Stimulated activated CD4-positive, alpha-beta T cell treated with anti-CD3 and anti-CD28 coated beads, Interleukin-4, amount 100 ng/mL, for 4 hours (primary cell): ENCODE measurements around the gene ARPIN.
"Not testable (repeated sequence)": the region's sequence is repeated elsewhere in the genome, so short reads cannot be mapped to it uniquely, and the experiment has no call there.

ENCODE experiments used
- DNase-seq, 2 experiments: peaks; one replicate each; pipeline ENCODE4 v3.0.0-alpha.2; 2020

ARPIN gene

DNA sequence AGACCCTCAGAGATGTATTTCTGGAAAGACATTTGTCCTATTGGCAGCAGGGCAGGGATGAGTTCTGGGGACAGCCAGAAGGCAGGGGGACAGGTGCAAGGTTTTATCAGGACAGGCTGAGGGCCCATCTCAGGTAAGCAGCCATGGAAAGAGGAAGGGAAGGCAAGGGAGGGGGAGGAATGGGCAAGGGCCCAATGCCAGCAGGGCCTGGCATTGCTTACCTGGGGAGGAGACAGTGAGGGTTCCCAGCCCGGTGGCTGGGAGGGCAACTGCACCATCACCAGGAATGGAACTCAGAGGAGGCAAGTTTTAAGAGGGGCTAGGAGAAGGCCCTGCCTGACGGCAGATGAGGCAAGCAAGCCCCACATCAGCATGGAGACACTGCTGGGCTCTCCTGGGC lies 3.1 kb downstream of the ARPIN start:
- DNase-seq = no peak

DNA sequence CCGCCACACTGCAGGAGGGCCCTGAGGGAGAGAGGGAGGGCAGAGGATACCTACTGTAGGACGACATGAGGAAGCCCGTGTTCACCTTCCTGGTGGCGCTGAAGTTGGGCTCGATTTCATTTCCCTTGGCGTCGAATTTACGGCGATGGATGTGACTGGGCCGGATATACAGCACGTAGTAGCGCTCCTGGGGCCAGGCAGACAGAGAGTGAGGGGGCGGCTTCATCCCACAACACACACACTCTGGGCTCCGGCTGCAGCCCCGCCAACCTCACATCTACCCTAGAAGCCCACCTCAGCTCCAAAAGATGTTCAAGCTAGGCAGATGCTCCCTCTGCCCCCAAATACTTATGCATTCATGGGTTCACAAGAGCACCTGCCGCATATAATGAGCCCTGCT lies 4.5 kb downstream of the ARPIN start:
- no peak for DNase-seq

DNA sequence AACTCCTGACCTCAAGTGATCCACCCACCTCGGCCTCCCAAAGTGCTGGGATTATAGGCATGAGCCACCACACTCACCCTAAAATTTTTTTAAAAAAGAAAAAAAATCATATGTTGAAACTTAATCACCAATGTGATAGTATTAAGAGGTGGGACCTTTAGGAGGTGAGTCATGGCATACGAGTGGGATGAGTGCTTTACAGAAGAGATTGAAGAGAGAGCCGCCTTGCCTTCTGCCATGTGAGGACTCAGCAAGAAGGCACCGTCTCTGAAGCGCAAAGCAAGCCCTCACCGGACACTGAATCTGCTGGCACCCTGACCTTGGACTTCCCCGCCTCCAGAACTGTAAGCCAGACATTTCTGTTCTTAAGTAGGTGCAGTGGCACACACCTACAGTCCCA lies 5.5 kb downstream of the ARPIN start:
- DNase-seq = no peak

DNA sequence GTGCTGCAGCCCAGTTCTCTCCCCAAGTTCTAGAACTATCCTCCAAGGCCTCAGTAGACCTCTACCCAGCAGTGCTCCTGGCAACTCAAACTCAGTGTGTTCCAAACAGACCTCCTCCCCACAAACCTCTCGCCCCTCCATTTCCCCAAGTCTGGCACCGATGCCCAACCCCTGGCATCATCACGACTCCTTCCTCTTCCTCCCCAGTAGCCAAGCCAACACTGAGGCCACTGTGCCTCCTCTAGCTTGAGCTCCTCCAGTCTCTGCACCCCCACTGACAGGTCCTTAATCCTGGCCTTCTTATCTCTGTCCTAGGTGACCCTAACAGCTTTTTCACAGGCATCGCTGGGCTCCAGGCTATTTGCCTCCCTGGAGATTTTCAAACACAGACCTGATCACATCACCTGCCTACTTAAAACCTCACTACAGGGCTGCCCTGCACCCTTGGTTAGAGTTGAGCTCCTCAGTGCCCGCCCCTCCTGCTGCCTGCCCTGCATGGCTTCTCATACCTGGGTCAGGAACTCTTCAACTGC lies 6.8 kb downstream of the ARPIN start:
- DNase-seq = no peak

DNA sequence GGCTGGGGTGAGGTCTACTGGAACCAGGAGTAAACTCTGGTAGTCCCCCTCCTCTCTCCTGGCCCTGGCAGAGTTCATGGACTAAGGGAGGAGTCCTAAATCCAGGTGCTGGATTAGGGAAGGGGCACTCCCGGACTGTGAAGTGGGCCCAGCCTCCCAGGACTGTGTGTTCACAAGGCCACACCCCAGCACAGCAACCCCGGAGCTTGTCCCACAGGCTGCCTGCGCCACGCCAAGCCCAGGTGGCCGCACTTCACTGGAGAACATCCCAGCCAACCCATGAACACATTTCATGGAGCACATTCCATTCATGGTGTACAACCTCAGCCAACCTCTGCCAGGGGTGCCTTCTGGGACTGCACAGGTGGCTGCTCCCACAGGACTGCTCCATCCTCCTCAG lies 8.2 kb downstream of the ARPIN start:
- DNase-seq = no peak

DNA sequence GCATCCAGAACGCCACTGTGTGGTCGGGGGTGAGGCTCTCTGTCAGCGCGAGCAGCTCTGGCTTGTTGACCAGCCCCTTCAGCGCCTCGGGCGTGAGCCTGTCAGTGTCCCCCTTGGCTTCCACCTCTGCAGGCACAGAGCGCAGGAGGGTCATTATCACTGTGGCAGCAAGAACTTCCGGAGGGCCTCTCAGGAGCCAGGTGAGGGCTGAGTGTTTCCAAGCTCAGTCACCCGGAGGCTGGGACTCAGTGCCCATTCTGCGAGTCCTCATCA lies 9.0 kb downstream of the ARPIN start:
- DNase-seq = no peak

DNA sequence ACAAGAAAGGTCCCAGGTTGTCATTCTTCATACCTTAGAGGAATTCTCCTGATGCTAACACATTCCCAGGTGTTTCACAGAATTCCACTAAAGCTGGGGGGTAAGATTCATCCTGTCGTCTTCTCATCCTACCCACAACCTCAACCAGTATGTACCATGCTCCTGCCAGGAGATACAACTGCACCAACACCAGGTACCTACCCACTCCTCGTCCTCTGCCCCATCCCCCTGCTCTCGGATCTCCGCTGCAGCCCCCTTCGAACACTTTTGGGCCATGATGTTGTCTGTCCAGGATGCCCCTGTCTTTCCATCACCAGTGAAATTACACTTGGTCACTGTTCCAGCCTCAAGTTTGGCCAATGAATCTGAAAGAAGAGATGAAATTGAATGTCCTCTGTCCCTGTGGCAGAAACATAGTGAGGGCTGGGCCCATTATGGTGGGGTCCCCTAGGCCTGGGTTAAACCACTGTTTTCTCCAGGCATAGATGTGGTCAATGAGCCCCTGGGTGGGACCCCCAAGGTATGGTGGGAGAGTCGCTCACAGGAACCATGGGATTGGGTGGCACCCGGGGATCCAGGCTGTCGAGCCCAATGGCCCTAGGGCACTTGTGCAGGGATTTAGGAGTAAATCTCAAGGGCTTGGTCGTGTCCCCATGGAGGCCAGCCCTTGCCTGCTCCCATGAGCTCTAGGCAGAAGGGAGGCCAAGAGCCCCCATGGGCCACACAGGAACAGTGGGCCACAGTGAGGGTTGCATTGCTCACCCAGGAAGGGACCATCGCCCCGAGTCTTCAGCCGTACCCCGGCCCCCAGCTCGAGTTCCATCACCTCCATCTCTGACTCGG lies 9.5 kb downstream of the ARPIN start:
- DNase-seq = no peak

DNA sequence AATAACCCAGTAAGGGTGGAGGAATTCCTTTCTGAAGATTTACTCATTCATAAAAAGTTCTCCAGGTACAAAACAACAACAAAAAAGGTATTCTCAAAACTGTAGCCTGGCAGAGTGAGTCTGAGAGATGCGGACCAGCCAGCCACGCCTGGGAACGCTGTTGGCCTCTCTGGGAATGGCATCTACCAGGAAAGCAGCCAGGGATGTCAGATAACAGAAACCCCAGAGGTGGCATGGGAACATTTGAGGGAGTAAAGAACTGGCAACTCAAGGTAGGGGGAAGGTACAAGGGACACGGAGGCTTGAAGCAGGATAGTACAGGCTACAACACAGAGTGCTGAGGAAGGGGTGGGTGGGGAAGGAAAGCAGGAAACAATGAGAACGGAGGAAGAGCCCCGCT lies 11.9 kb downstream of the ARPIN start:
- no peak for DNase-seq

DNA sequence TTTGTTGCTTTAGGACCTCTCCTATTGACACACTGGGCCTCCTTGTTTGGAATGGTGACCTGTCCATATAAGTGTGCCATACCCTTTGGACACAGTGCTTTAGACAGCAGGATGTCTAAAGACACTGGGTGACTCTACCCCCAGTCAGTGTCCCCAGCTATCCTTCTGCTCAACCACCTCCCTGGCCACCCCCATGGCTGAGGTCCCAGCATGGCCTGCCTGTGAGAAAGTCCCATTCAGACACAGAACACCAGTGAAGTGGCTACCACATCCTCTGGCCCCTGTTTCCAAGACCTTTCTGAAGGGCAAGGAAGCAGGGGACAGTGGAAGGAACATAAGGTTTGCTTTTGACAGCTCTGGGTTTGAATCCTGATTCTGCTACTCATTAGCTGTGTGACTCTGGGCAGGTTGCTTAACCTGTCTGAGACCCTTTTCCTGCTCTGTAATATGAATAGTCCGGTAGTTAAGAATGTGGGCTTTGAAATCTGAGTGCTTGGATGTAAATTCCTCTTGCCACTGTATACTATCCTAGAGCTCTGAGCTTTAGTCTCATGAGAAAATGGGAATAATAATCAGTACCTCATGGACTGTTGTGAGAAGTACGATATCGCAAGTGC lies 12.7 kb downstream of the ARPIN start:
- no peak for DNase-seq

DNA sequence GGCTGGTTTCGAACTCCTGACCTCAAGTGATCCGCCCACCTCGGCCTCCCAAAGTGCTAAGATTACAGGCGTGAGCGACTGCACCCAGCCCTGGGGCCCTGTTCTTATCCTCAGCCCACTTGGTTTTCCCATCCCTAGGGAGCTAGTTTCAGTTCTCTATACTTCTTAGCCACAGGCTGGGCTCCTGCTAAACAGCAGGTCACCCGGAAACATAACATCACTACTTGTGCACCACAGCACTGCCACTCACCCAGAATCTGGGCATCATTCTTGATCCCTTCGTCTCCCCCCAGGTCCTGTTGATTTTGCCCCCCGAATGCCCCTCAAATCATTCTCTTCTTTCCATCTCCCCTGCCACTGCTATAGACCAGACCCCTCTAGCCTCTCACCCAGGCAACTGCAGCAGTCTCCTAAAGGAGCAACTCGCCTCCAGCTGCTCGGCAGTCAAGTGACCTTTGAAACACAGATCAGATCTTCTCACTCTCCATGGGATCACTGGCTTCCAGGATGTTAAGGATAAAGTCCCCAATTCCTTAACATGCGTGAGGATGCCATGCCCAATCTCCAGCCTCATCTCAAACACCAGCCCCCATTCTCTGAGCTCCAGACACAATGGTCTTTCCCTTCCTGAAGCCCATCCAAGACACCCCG lies 13.3 kb downstream of the ARPIN start:
- no peak for DNase-seq

DNA sequence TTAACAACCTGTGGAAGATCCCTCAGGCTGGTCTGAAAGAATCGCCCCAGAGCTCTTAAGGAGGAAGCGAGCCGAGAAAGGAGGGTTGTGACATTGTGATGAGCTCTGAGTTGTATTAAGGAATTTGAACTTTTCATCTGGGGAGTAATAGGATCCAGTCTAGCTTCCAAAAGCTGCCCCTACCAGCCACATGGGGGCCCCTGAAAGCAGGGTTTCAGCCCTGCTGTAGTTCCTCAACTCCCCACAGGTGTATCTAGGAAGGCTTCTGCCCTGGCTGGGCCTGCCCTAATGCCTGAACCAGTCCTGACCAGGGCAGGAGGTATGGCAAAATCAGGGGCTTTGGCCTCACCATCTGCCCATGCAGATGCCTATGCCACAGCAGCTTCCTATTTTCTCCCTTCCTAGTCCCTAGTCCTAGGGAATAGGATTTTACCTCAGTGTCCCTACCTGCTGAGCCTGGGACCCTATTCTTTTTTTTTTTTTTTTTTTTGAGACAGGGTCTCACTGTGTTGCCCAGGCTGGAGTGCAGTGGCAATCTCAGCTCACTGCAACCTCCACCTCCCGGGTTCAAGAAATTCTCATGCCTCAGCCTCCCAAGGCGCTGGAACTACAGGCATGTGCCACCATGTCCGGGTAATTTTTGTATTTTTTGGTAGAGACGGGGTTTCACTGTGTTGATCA lies 14.0 kb downstream of the ARPIN start:
- peak; percentile 23 to 30 for DNase-seq

DNA sequence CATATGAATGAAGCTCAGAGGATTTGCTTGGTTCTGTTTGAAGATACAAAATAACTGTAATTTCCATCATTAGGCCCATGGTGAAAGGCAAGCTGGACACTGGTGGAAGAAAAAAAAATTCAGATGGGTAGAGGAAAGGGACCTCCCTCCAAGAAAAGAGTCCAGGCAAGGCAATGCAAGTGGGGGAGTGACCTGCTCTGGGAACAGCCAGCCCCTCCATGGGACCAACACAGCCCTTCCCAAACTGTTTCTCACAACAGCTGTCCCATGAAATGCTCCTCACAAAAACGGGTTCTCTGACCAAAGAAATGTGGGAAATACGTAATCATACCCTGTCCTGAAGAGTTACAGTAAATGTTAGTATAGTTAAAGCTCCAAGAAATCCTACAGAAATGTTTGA lies 14.6 kb downstream of the ARPIN start:
- DNase-seq = no peak

DNA sequence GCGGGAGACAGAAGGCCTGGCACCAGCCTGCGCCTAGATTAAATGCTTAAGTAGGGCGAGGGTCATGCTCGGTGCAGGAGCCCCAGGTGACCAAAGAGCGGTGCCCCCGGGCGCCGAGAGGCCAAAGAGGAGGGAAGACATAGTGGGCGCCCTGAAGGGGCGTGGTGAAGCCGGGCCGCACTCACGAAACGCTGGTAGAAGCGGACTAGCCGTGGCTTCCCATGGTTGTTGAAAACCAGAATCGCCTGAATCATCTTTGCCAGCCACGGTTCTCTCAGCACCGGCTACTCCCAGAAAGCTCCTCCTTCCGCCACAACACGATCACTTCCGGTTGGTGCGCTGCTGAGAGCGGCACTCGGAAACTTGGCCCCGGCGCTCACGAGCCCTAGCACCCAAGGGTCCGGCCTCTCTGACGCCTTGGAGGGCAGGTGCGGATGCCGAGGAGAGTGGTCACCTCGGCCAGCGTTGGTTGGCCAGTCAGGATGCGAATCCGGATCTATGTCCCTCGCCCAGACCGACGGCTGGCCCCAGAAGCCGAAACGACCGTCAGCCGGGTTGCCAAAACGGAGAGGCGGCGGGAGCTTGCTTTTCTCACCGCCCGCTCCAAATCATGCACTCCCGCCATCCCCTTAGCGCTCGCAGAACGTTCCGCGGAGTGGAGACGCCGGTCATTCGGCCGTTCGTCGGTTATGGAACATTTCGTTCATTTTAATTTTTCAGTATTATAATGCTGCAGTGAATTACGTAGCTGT lies 18.9 kb downstream of the ARPIN start, which contains the start of gene AP3S2:
AP3S2 (minus strand) TSS at position 299 of the 752 bp plus-strand sequence; CDS start at position 254, 45 bp downstream.
- peak; percentile 82 to 87 for DNase-seq

DNA sequence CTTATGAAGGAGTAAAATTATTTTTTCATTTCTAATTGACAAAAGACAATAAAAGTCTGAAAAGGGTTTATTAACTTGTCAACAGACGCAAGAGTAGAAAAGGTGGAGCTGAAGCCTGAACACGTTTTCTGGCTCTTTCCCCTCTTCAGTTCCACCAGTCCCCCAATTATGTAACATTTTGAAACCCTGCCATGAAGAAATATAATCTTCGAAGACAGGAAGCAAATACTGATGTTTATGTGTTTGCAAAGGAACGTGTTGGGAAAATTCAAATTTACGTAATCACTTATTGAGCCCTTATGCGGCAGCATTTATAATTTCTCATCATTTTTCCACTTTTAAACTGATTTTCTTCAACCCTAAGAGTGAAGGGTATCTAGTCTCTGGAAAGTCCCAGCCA lies 19.7 kb downstream of the ARPIN start:
- DNase-seq = no peak

DNA sequence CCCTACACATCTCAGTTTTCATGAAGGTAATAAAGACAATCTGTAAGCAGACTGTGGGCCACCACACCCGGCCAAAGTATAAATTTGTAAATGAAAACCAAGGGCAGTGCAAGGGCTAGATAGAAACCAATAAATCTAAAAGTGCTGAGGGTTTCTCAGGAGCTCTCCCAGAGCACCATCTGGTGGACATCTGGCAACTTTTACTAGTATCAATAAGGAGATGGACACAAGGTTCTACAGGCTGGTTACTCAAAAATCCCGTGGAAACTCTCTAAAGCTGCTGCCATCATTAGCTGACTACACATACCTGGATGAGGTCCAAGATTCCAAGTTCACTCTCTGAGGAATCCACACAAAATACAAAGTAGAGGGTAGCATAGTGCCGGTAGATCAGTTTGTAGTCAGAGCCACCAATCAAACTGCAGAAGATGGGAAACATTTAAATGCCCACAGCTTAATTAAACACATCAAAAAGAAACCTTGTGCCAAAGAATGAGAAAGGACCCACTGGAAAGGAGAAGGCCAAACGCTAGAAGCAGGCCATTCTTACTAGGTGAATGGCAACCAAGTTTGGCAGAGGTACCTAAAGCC lies 24.4 kb downstream of the ARPIN start:
- no peak for DNase-seq

DNA sequence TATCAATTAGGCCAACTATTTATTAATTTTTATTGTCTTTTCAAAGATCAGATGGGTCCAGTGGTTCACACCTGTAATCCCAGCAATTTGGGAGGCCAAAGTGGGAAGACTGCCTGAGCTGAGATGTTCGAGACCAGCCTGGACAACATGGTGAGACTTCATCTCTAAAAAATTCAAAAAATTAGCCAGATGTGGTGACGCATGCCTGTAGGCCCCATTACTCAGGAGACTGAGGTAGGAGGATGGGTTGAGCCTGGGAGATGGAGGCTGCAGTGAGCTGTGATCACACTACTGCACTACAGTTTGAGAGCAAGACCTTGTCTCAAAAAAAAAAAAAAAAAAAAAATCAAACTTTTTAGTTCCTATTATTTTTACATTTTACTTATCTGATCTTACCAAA lies 27.1 kb downstream of the ARPIN start:
- no peak for DNase-seq

DNA sequence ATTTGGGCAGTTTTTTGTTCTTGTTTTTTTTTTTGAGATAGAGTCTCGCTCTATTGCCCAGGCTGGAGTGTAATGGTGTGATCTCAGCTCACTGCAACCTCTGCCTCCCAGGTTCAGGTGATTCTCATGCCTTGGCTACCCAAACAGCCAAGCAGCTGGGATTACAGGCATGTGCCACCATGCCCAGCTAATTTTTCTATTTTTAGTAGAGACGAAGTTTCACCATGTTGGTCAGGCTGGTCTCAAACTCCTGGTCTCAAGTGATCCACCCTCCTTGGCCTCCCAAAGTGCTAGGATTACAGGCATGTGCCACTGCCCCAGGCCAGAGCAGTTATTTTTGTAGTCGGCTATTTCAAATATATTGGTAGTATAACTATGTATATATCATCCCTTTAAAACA lies 27.6 kb downstream of the ARPIN start:
- not testable (repeated sequence) for DNase-seq

DNA sequence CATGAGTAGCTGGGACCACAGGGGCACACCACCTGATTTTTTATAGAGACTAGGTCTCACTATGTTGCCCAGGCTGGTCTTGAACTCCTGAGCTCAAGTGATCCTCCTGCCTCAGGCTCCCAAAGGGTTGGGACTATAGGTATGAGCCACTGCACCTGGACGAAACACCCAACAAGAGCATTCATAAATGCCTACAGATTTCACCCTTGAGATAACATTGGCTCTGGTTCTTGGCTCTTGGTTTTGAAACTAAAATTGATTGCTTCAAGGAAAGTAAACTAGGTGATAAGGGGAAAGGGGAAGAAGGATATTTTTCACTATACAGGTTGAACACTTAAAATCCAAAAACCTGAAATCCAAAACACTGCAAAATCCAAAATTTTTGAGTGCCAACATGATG lies 29.2 kb downstream of the ARPIN start:
- DNase-seq = no peak

DNA sequence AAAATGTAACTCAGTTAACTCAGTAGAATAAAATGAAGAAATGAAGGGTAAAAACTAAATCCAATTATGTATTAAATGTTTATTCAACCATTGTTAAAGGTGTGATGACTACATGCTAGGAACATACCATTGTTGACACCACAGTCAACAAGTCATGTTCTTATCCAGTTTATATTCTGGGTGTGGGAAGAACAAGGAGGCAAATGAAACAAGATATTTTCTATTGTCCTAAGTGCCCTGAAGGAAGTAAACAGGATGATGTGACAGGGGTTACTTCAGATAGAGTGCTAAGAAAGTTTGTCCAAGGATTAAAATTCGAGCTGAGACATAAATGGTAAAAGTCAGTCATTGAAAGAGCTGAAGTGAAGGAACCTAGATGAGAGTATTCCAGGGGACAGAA lies 32.0 kb downstream of the ARPIN start:
- no peak for DNase-seq

DNA sequence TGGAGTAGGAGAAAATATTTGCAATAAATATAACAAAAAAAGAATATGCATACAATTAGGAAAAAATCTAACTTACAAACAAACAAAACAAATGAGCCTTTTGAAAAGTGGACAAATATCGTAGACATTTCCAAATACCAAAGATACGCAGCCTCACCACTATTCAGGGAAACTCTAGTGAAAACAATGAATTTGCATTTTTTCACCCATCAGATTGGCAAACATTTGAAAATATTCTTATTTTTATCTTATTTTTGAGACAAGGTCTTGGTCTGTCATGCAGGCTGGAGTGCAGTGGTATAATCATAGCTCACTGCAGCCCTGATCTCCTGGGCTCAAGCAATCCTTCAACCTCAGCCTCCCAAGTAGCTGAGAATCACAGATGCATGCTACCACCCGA lies 34.4 kb downstream of the ARPIN start:
- no peak for DNase-seq

DNA sequence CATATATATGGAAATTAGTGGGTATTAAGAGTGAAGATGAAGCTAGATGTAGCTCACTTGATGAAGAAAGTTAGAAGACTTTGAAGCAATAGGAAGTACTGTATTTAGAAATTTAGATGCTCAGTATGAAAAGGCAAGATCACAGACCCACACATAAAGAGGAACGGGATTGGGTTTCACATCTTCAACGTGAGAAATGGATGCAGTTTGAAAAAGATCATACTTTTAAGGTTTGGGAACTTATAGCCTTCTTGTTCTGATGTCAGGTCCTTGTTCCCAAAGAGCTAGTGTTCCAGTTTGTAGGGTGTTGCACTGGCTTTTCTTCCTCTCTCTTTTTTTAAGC lies 35.7 kb downstream of the ARPIN start:
- no peak for DNase-seq

DNA sequence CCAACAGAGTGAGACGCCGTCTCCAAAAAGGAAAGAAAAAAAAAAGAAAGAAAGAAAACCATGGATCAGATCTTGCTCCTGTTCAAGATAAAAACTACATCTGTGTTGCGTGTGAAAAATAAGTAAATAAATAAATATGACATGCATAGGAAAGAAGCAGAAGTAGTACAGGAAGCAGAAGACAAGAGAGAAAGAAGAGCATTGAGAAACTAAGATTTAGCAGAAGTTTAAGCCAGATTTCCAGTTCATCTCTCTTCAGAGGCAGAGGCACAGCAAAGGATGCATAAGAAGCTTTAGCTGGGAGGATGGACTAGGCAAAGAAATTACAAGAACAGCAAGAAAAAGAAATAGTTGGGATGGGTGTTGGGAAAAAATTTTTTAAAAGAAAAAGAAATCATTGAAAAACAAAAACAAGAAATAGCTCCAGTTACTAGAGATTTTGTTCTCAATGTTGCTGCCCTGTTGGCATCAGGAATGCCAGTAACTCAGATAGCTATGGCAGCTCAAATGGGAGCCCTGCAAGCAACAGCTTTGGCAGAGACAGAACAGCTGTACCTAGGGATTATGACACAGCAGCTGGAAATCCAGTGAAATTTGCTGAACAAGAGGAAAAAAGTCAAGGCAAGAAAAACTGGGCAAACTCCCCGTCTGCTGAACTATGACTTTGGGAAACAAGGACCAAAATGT lies 36.2 kb downstream of the ARPIN start:
- no peak for DNase-seq
